ENCODE measurements around the gene SMARCAL1. TPM values are rescaled to one million over a fixed set of nuclear protein-coding genes. Genes with fewer than 3 reads are reported as not detected.

The SMARCAL1 gene
- total RNA-seq, 1 experiment from 2014 or later: 20.9 TPM

DNA sequence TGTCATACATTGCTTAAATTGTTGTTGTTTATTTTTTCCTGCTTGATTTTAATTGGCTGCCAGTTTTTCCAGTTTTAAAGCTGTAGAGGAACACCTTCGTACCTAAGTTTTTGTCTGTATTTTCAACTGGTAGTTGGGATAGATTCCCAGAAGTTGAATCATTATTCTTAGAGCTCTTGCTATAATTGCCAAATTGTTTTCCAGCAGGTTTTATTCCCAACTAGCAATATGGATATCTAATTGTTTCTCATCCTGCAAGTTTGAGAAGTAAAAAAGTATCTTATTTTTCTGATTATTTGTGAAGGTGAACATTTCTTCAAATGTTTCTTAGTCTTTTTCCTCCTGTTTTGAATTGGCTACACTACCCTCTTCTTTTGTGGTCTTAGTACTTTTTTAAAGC is 6.7 kb downstream of the SMARCAL1 start:
- DNase-seq (ENCODE audit: low spot score) (no peak), ATAC-seq (no peak)
- POLR2A ChIA-PET: no interaction called here
- peaks cover 5% of the 10 kb centered on the region; the same call in 1 of the 2 replicates for H3K4me1 Mint-ChIP-seq
- H3K9me3 Mint-ChIP-seq: no peaks in the 10 kb centered on the region
- TF ChIP-seq SP1 (CRISPR knock-in tag; conservative IDR thresholded peaks at IDR 0.05) (no peak), ZNF423 (CRISPR knock-in tag; IDR thresholded peaks at IDR 0.05) (no peak), ZBTB21 (CRISPR knock-in tag; IDR thresholded peaks at IDR 0.05; ENCODE audit: borderline replicate concordance) (no peak), ETV6 (CRISPR knock-in tag; IDR thresholded peaks at IDR 0.05) (no peak), ZNF121 (CRISPR knock-in tag; IDR thresholded peaks at IDR 0.05) (no peak), SMAD4 (CRISPR knock-in tag; IDR thresholded peaks at IDR 0.05) (no peak), SMAD3 (CRISPR knock-in tag; IDR thresholded peaks at IDR 0.05; ENCODE audit: borderline replicate concordance) (no peak)
- TF ChIP-seq, protein P1, sequence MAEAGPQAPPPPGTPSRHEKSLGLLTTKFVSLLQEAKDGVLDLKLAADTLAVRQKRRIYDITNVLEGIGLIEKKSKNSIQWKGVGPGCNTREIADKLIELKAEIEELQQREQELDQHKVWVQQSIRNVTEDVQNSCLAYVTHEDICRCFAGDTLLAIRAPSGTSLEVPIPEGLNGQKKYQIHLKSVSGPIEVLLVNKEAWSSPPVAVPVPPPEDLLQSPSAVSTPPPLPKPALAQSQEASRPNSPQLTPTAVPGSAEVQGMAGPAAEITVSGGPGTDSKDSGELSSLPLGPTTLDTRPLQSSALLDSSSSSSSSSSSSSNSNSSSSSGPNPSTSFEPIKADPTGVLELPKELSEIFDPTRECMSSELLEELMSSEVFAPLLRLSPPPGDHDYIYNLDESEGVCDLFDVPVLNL (CRISPR knock-in tag; IDR thresholded peaks at IDR 0.05; ENCODE audit: borderline replicate concordance, low read depth): no peak
- TF ChIP-seq, protein P2, sequence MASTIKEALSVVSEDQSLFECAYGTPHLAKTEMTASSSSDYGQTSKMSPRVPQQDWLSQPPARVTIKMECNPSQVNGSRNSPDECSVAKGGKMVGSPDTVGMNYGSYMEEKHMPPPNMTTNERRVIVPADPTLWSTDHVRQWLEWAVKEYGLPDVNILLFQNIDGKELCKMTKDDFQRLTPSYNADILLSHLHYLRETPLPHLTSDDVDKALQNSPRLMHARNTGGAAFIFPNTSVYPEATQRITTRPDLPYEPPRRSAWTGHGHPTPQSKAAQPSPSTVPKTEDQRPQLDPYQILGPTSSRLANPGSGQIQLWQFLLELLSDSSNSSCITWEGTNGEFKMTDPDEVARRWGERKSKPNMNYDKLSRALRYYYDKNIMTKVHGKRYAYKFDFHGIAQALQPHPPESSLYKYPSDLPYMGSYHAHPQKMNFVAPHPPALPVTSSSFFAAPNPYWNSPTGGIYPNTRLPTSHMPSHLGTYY (CRISPR knock-in tag; IDR thresholded peaks at IDR 0.05): no peak
- TF ChIP-seq, protein P3, sequence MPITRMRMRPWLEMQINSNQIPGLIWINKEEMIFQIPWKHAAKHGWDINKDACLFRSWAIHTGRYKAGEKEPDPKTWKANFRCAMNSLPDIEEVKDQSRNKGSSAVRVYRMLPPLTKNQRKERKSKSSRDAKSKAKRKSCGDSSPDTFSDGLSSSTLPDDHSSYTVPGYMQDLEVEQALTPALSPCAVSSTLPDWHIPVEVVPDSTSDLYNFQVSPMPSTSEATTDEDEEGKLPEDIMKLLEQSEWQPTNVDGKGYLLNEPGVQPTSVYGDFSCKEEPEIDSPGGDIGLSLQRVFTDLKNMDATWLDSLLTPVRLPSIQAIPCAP (CRISPR knock-in tag; IDR thresholded peaks at IDR 0.05): no peak
- no peaks in the 10 kb centered on the region for H3K27me3 Mint-ChIP-seq (ENCODE audit: low read depth)
- no peak overlapping the region for H3K4me3 Mint-ChIP-seq
- H3K36me3 Mint-ChIP-seq: peaks cover 26% of the 10 kb centered on the region
- CTCF ChIA-PET: no interaction called here
- no peak overlapping the region for H3K27ac Mint-ChIP-seq

DNA sequence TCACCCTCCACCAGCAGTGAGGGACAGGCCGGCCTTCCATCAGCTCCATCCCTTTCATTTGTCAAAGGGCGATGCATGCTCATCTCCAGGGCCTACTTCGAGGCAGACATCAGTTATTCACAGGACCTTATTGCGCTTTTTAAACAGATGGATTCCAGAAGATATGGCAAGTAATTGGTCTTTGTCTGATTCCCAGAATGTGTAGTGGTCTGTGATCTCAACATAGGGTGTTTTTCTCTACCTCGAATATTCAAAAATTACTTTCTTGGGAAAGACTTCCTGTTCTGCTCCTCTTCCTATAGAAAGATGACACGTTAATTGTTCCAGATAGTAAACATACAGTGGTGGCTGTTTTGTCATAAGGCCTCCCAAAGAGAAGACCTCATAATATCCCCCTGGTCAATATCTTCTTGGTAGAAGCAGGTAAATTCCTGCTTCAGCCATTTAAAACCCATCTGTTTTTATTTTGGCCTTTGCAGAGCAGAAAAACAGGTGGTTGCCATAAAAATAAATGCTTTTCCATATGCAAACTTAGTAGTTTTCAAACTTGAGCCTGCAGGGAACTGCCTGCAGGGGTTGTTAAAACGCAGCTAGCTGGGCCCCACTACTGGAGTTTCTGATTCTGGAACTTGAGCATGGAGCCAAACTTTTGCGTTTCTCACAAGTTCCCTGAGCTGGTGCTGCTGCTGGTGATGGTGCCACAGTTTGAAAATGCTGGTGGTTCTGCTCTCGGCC is 8.2 kb downstream of the SMARCAL1 start:
- H3K36me3 Mint-ChIP-seq: peaks cover 41% of the 10 kb centered on the region
- ChIA-PET POLR2A (no interaction called here), CTCF (no interaction called here)
- H3K27ac Mint-ChIP-seq: peak overlapping the region; percentile 4
- ATAC-seq (no peak), DNase-seq (ENCODE audit: low spot score) (no peak)
- H3K9me3 Mint-ChIP-seq: peaks cover 3% of the 10 kb centered on the region; the same call in 1 of the 2 replicates
- no peak overlapping the region for H3K4me3 Mint-ChIP-seq
- peaks cover 5% of the 10 kb centered on the region; the same call in 1 of the 2 replicates for H3K4me1 Mint-ChIP-seq
- H3K27me3 Mint-ChIP-seq (ENCODE audit: low read depth): no peaks in the 10 kb centered on the region
- no peak for TF ChIP-seq NR1H2 (CRISPR knock-in tag; IDR thresholded peaks at IDR 0.05)
- TF ChIP-seq ESRRA (CRISPR knock-in tag; IDR thresholded peaks at IDR 0.05; ENCODE audit: borderline replicate concordance): no peak
- TF ChIP-seq, protein P4, sequence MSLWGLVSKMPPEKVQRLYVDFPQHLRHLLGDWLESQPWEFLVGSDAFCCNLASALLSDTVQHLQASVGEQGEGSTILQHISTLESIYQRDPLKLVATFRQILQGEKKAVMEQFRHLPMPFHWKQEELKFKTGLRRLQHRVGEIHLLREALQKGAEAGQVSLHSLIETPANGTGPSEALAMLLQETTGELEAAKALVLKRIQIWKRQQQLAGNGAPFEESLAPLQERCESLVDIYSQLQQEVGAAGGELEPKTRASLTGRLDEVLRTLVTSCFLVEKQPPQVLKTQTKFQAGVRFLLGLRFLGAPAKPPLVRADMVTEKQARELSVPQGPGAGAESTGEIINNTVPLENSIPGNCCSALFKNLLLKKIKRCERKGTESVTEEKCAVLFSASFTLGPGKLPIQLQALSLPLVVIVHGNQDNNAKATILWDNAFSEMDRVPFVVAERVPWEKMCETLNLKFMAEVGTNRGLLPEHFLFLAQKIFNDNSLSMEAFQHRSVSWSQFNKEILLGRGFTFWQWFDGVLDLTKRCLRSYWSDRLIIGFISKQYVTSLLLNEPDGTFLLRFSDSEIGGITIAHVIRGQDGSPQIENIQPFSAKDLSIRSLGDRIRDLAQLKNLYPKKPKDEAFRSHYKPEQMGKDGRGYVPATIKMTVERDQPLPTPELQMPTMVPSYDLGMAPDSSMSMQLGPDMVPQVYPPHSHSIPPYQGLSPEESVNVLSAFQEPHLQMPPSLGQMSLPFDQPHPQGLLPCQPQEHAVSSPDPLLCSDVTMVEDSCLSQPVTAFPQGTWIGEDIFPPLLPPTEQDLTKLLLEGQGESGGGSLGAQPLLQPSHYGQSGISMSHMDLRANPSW (CRISPR knock-in tag; conservative IDR thresholded peaks at IDR 0.05; ENCODE audit: low read depth): no peak
- TF ChIP-seq, protein P5, sequence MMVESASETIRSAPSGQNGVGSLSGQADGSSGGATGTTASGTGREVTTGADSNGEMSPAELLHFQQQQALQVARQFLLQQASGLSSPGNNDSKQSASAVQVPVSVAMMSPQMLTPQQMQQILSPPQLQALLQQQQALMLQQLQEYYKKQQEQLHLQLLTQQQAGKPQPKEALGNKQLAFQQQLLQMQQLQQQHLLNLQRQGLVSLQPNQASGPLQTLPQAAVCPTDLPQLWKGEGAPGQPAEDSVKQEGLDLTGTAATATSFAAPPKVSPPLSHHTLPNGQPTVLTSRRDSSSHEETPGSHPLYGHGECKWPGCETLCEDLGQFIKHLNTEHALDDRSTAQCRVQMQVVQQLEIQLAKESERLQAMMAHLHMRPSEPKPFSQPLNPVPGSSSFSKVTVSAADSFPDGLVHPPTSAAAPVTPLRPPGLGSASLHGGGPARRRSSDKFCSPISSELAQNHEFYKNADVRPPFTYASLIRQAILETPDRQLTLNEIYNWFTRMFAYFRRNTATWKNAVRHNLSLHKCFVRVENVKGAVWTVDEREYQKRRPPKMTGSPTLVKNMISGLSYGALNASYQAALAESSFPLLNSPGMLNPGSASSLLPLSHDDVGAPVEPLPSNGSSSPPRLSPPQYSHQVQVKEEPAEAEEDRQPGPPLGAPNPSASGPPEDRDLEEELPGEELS (CRISPR knock-in tag; IDR thresholded peaks at IDR 0.05): no peak
- TF ChIP-seq, protein P6, sequence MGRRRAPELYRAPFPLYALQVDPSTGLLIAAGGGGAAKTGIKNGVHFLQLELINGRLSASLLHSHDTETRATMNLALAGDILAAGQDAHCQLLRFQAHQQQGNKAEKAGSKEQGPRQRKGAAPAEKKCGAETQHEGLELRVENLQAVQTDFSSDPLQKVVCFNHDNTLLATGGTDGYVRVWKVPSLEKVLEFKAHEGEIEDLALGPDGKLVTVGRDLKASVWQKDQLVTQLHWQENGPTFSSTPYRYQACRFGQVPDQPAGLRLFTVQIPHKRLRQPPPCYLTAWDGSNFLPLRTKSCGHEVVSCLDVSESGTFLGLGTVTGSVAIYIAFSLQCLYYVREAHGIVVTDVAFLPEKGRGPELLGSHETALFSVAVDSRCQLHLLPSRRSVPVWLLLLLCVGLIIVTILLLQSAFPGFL (CRISPR knock-in tag; IDR thresholded peaks at IDR 0.05; ENCODE audit: borderline replicate concordance): no peak
- TF ChIP-seq, protein P7, sequence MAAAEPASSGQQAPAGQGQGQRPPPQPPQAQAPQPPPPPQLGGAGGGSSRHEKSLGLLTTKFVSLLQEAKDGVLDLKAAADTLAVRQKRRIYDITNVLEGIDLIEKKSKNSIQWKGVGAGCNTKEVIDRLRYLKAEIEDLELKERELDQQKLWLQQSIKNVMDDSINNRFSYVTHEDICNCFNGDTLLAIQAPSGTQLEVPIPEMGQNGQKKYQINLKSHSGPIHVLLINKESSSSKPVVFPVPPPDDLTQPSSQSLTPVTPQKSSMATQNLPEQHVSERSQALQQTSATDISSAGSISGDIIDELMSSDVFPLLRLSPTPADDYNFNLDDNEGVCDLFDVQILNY (CRISPR knock-in tag; IDR thresholded peaks at IDR 0.05): no peak
- no peak for TF ChIP-seq ZNF423 (CRISPR knock-in tag; IDR thresholded peaks at IDR 0.05)
- TF ChIP-seq SMAD3 (CRISPR knock-in tag; IDR thresholded peaks at IDR 0.05; ENCODE audit: borderline replicate concordance): no peak
- TF ChIP-seq ELF4 (CRISPR knock-in tag; IDR thresholded peaks at IDR 0.05; ENCODE audit: low read depth): no peak
- TF ChIP-seq, protein P8, sequence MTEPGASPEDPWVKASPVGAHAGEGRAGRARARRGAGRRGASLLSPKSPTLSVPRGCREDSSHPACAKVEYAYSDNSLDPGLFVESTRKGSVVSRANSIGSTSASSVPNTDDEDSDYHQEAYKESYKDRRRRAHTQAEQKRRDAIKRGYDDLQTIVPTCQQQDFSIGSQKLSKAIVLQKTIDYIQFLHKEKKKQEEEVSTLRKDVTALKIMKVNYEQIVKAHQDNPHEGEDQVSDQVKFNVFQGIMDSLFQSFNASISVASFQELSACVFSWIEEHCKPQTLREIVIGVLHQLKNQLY (CRISPR knock-in tag; IDR thresholded peaks at IDR 0.05): no peak
